ENCODE results near the gene PTPRF.
"Not testable (repeated sequence)": the region's sequence is repeated elsewhere in the genome, so short reads cannot be mapped to it uniquely, and the experiment has no call there.

PTPRF gene

GRCh38 chr1:43613075-43613942 is 82.6 kb downstream of the PTPRF start:
- DNase-seq = no peak

GRCh38 chr1:43614211-43614610 is 83.5 kb downstream of the PTPRF start:
- DNase-seq = no peak

GRCh38 chr1:43614891-43615290 is 84.2 kb downstream of the PTPRF start:
- DNase-seq = no peak

- no peak for DNase-seq
Measured at GRCh38 chr1:43616383-43616782, 85.7 kb downstream of the PTPRF start.

- DNase-seq = no peak
Measured at GRCh38 chr1:43617011-43617410, 86.3 kb downstream of the PTPRF start.

GRCh38 chr1:43617668-43618067 is 87.0 kb downstream of the PTPRF start:
- no peak for DNase-seq

- no peak for DNase-seq
Measured at GRCh38 chr1:43618521-43619313, 88.0 kb downstream of the PTPRF start.

- DNase-seq = no peak
Measured at GRCh38 chr1:43619314-43619790, 88.7 kb downstream of the PTPRF start.

- no peak for DNase-seq
Measured at GRCh38 chr1:43619996-43620920, 89.6 kb downstream of the PTPRF start.

- no peak for DNase-seq
Measured at GRCh38 chr1:43620956-43621355, 90.3 kb downstream of the PTPRF start.

- no peak for DNase-seq
Measured at GRCh38 chr1:43621386-43621785, 90.7 kb downstream of the PTPRF start.

GRCh38 chr1:43621861-43622260 is 91.2 kb downstream of the PTPRF start:
- no peak for DNase-seq

- DNase-seq = no peak
Measured at GRCh38 chr1:43622471-43622870, 91.8 kb downstream of the PTPRF start.

GRCh38 chr1:43622901-43623780 is 92.5 kb downstream of the PTPRF start:
- no peak for DNase-seq

GRCh38 chr1:43625063-43625780 is 94.5 kb downstream of the PTPRF start:
- DNase-seq = no peak

- no peak for DNase-seq
Measured at GRCh38 chr1:43632135-43632670, 101.5 kb downstream of the PTPRF start.

- DNase-seq = no peak
Measured at GRCh38 chr1:43634721-43635120, 104.0 kb downstream of the PTPRF start.

GRCh38 chr1:43636006-43636641 is 105.4 kb downstream of the PTPRF start:
- no peak for DNase-seq

GRCh38 chr1:43637267-43637666 is 106.6 kb downstream of the PTPRF start:
- no peak for DNase-seq

GRCh38 chr1:43638381-43638780 is 107.7 kb downstream of the PTPRF start:
- DNase-seq = not testable (repeated sequence)

All from KG1 (cell line).